ENCODE data around the gene GPC6. TPM values are rescaled to one million over a fixed set of nuclear protein-coding genes. Genes with fewer than 3 reads are reported as not detected.

Gene GPC6
- total and polyA plus RNA-seq, 2 donors (not counting 3 experiments of a cell fraction or from before 2014, with no cell fraction given) = 0.01 TPM; not detected in 1

DNA sequence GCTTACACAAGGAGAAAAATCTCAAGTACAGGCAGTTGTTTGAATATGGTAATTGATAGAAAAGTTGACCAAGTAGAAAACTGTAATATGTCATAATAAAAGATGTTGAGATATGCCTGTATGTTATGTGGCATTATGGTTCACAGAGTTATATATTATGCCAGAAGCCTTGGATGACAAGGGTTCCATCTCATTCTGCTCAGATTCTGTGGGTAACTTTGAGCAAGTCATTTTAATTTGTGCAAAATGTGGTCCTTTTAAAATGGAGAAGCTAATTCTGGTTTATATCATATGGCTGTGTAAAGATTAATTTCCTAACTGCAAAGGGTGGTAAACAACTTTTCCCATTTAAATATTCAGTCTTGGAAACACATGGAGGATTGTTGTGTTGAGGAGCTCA, 180.9 kb downstream of the GPC6 start:
- Histone ChIP-seq H3K27me3 (ENCODE audit: control insufficient read depth in 2 of 2, insufficient read depth in 2 of 2, low read length in 2 of 2) (no peaks in the 10 kb centered on the region), H3K9ac (replicated peaks; ENCODE audit: extremely low read depth, insufficient read depth, low read length) (no peak overlapping the region), H2AFZ (ENCODE audit: low read depth, low read length) (no peak overlapping the region), H3K9me3 (replicated peaks; ENCODE audit: control insufficient read depth, insufficient read depth, low read length) (peaks cover 10% of the 10 kb centered on the region), H3K79me2 (ENCODE audit: control insufficient read depth, insufficient read depth, low read length) (no peaks in the 10 kb centered on the region), H3K9me1 (replicated peaks; ENCODE audit: control insufficient read depth, extremely low read depth, insufficient read depth, low read length) (no peaks in the 10 kb centered on the region), H3K36me3 (ENCODE audit: control insufficient read depth in 2 of 2, extremely low read depth in 1 of 2, insufficient read depth in 2 of 2, low read length in 2 of 2) (no peaks in the 10 kb centered on the region), H3K4me1 (ENCODE audit: control insufficient read depth, extremely low read depth, insufficient read depth, low read length) (no peaks in the 10 kb centered on the region), H3K4me3 (replicated peaks in 1 of 3; ENCODE audit: insufficient read depth in 1 of 3, low read depth in 1 of 3, low read length in 3 of 3) (no peak overlapping the region), H4K20me1 (replicated peaks; ENCODE audit: control insufficient read depth, extremely low read depth, insufficient read depth, low read length) (no peaks in the 10 kb centered on the region), H3K27ac (ENCODE audit: insufficient read depth, low read depth, low read length) (no peak overlapping the region), H3K4me2 (ENCODE audit: insufficient read depth, low read length) (no peak overlapping the region)
- BruUV-seq (replicated peaks) = no TSS peak
- ChIA-PET CTCF (no interaction called here), POLR2A (no interaction called here)
- TF ChIP-seq POLR2AphosphoS5 (IDR thresholded peaks at IDR 0.05; ENCODE audit: insufficient read depth, low read depth, low read length) (no peak), POLR2A (IDR thresholded peaks at IDR 0.05; ENCODE audit: low read depth, low read length) (no peak)
- intact Hi-C loops (cut with micrococcal nuclease) (no loop called here), dilution Hi-C loops (cut with MboI; ENCODE audit: extremely low pct_ligation_motif_present, low sequenced_read_pairs) (no loop called here)
- no peak for DNase-seq (ENCODE audit: low read depth, low spot score)
- no peak for FAIRE-seq

DNA sequence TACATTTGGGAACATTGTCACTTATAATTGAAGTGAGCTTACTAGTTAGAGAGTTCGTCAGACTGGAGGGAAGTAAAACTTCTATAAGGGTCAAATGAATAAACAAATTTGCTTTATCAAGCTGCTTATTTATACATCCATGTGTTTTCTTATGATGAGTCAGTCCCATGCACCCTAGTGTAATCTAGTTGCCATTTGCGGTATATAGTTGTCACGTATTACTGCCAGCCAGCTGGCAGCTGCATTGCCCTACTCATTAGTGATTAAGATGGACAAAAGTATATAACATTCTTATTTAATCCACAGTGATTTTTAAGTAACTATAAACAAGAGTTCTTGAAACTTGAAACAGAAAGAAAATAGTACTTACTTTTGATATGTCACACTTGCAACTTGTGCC, 182.4 kb downstream of the GPC6 start:
- H3K4me3 ChIP-seq (replicated peaks in 1 of 3; ENCODE audit: insufficient read depth in 1 of 3, low read depth in 1 of 3, low read length in 3 of 3) = no peak overlapping the region
- no peak overlapping the region for H3K27ac ChIP-seq (ENCODE audit: insufficient read depth, low read depth, low read length)
- H3K27me3 ChIP-seq (ENCODE audit: control insufficient read depth in 2 of 2, insufficient read depth in 2 of 2, low read length in 2 of 2) = no peaks in the 10 kb centered on the region
- no peaks in the 10 kb centered on the region for H4K20me1 ChIP-seq (replicated peaks; ENCODE audit: control insufficient read depth, extremely low read depth, insufficient read depth, low read length)
- no peak overlapping the region for H3K9ac ChIP-seq (replicated peaks; ENCODE audit: extremely low read depth, insufficient read depth, low read length)
- TF ChIP-seq, protein P1, sequence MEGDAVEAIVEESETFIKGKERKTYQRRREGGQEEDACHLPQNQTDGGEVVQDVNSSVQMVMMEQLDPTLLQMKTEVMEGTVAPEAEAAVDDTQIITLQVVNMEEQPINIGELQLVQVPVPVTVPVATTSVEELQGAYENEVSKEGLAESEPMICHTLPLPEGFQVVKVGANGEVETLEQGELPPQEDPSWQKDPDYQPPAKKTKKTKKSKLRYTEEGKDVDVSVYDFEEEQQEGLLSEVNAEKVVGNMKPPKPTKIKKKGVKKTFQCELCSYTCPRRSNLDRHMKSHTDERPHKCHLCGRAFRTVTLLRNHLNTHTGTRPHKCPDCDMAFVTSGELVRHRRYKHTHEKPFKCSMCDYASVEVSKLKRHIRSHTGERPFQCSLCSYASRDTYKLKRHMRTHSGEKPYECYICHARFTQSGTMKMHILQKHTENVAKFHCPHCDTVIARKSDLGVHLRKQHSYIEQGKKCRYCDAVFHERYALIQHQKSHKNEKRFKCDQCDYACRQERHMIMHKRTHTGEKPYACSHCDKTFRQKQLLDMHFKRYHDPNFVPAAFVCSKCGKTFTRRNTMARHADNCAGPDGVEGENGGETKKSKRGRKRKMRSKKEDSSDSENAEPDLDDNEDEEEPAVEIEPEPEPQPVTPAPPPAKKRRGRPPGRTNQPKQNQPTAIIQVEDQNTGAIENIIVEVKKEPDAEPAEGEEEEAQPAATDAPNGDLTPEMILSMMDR (IDR thresholded peaks at IDR 0.05; ENCODE audit: extremely low read depth in 1 of 2, insufficient read depth in 1 of 2, low read depth in 1 of 2, low read length in 2 of 2) = no peak
- no peak for TF ChIP-seq MYC (IDR thresholded peaks at IDR 0.05; ENCODE audit: low read depth, low read length)
- TF ChIP-seq, protein P2, sequence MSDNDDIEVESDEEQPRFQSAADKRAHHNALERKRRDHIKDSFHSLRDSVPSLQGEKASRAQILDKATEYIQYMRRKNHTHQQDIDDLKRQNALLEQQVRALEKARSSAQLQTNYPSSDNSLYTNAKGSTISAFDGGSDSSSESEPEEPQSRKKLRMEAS (IDR thresholded peaks at IDR 0.05; ENCODE audit: insufficient read depth, insufficient read length) = no peak
- TF ChIP-seq POLR2A (IDR thresholded peaks at IDR 0.05; ENCODE audit: low read depth, low read length) = no peak
- TF ChIP-seq GATA2 (IDR thresholded peaks at IDR 0.05; ENCODE audit: insufficient read depth, insufficient read length, low read depth, low read length) = no peak
- TF ChIP-seq FOS (IDR thresholded peaks at IDR 0.05; ENCODE audit: borderline replicate concordance, insufficient read depth, low read length) = no peak
- no peak for TF ChIP-seq JUN (IDR thresholded peaks at IDR 0.05; ENCODE audit: borderline replicate concordance, insufficient read depth, insufficient read length, low read depth)
- FAIRE-seq = no peak
- H3K9me3 ChIP-seq (replicated peaks; ENCODE audit: control insufficient read depth, insufficient read depth, low read length) = peaks cover 11% of the 10 kb centered on the region
- no peak overlapping the region for H2AFZ ChIP-seq (ENCODE audit: low read depth, low read length)
- ChIA-PET CTCF (no interaction called here), POLR2A (no interaction called here)
- H3K4me2 ChIP-seq (ENCODE audit: insufficient read depth, low read length) = no peak overlapping the region
- dilution Hi-C loops (cut with MboI; ENCODE audit: extremely low pct_ligation_motif_present, low sequenced_read_pairs) (no loop called here), intact Hi-C loops (cut with micrococcal nuclease) (no loop called here)
- H3K4me1 ChIP-seq (ENCODE audit: control insufficient read depth, extremely low read depth, insufficient read depth, low read length) = no peaks in the 10 kb centered on the region
- no peaks in the 10 kb centered on the region for H3K79me2 ChIP-seq (ENCODE audit: control insufficient read depth, insufficient read depth, low read length)
- H3K36me3 ChIP-seq (ENCODE audit: control insufficient read depth in 2 of 2, extremely low read depth in 1 of 2, insufficient read depth in 2 of 2, low read length in 2 of 2) = no peaks in the 10 kb centered on the region
- H3K9me1 ChIP-seq (replicated peaks; ENCODE audit: control insufficient read depth, extremely low read depth, insufficient read depth, low read length) = no peaks in the 10 kb centered on the region
- DNase-seq (ENCODE audit: low read depth, low spot score) = no peak
- no TSS peak for BruUV-seq (replicated peaks)

Data from endothelial cell of umbilical vein (primary cell).